NCI-H526 treated with DMSO at 0.1 percent for 48 hours (cell line): ENCODE data around the gene KDM4B.

Experiments used
- DNase-seq: peaks from one replicate; lab custom pipeline; 2025; lab: John Stamatoyannopoulos, UW

Gene KDM4B

DNA sequence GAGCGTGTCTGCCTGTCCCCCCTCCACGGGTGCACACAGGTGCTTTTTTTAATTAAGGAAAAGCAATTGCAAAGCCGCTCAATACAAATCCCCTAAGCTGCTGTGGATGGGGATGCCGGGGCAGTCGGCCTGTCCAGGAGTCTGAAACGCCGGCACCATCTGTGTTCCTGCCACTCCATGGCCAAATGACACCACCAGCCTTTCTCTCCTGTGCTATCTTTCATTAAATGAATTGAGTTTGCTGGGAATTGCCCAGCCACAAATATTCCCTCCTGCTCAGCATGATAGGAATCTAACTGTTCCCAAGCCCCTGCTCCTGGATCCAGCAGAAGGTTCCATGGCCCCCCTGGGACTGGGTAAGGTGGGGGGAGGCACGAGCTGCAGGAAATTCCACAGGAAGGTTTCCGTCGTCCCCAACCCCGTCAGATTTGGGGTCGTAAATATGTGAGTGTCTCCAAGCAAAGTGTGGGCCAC lies 139.2 kb downstream of the KDM4B start:
- no peak for DNase-seq

DNA sequence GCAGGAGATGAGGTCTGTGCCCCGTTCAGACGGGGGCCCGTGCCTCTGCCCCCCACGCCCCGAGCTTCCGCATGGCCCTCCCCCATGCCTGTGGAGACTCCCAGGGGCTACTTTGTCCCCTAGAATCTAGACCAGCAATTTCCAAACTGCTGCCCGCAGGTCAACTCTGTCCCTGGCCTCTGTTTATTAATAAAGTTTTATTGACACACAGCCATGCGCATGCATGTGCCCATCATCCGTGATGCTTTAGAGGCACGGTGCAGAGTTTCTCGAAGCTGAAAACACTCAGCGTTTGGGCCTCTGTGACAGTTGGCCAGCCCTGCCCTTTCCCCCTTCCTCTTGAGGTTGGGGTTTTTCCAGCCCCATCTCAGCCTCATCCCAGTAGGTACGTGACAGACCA lies 140.0 kb downstream of the KDM4B start:
- no peak for DNase-seq

DNA sequence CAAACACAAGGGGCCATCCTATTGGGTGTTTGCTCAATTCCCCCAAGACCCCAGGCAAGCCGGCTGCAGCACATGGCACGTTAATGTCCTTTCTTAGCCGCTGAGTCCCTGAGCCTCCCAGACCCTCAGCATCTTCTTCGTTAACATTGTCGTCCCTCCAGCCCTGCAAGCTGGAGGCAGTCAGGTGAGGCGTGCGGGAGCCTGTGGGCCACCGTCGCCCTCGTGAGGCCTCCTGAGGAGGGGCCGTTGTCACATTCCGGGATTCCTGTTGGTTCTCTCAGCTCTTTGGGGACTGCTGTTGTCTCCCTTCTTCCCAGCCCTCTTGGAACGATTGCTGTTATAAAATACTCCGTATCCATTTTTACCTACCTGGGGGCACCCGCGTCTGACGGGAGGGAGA lies 140.6 kb downstream of the KDM4B start:
- DNase-seq, result no peak

DNA sequence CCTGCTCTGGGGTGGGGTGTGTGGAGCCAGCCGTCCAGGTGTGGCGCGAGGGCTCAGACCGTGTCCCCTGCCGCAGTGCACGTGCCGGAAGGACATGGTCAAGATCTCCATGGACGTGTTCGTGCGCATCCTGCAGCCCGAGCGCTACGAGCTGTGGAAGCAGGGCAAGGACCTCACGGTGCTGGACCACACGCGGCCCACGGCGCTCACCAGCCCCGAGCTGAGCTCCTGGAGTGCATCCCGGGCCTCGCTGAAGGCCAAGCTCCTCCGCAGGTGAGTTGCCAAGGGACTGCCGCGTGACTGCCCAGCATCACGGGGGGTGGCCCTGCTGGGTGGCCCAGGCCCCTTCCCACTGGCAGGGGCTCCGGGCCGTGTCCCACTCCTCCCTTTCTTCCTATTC lies 141.6 kb downstream of the KDM4B start:
- DNase-seq, result no peak

DNA sequence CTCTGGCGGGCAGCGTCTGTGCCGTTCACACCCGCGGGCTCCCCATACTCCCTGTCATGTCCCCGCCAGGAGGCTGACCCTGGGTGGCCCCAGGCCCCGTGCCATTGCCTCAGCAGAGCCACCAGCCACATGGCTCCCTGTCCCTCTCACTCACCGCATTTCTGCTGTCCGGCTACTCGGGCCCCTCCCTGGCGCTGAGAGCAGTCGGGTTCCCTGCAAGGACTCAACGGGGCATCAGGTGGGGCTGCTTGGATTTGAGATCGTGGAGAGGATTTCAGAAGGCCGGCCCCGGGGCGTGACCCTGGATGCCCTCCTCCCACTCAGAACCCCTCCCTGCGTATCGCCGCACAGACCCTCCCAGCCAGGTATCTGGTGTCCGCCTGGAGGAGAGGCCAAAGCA lies 142.1 kb downstream of the KDM4B start:
- no peak for DNase-seq

DNA sequence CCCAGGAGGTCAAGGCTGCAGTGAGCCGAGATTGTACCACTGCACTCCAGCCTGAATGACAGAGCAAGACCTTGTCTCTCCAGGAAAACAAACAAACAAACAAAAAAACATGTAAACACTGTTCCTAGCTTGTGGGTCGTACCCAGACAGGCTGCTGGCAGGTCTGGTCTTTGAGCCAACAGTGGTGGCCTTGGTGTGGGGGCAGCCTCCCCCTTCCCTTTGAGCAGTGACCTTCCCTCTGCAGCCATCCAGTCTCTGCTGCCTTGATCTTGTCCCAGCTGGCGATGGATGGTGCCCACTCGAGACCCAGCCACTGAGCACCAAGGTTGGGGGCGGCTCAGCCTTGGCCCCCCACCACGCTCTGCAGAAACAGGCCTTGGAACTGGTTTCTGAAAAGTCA lies 143.3 kb downstream of the KDM4B start:
- no peak for DNase-seq

DNA sequence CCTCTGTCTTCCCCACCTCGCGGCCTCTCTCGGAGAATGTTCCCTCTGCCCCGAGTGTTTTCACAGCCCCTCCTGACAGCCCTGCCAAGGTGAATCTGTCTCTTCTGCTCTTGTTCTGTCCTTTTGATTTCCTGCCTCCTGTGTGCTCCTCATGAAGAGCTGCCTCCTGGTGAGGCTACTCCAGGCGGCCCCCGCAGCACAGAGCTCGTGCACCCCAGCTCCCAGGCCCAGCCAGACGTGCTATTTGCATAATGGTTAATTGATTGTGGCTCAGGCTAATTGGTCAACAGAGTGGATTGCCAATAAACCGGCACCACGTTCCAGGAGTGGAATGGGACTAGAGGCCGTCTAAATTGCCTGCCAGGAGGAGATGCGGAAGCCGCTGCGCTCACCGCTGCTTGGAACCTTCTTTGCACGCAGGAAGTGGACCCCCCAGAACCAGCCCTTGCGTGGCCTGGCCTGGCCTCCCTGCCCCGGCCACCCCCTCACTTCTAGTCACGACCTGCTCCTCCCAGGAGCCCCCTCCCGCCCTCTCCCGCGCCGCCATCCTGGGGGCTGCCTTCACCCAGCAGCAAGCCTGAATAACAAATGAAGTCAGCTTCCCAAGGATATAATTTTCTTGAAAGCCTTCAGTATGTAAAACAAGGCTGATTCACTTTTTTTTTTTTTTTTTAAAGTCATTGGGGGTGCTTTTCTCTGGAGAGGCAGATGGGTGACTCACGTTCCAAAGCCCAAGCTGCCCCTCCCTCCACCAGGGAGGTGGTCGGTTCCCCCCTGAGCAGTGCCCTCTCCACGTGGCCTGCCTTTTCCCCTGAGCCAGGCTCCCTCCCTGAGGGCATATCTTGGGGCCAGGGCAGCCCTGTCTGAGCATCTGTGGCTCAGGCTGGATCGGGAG lies 144.0 kb downstream of the KDM4B start:
- DNase-seq, result no peak

DNA sequence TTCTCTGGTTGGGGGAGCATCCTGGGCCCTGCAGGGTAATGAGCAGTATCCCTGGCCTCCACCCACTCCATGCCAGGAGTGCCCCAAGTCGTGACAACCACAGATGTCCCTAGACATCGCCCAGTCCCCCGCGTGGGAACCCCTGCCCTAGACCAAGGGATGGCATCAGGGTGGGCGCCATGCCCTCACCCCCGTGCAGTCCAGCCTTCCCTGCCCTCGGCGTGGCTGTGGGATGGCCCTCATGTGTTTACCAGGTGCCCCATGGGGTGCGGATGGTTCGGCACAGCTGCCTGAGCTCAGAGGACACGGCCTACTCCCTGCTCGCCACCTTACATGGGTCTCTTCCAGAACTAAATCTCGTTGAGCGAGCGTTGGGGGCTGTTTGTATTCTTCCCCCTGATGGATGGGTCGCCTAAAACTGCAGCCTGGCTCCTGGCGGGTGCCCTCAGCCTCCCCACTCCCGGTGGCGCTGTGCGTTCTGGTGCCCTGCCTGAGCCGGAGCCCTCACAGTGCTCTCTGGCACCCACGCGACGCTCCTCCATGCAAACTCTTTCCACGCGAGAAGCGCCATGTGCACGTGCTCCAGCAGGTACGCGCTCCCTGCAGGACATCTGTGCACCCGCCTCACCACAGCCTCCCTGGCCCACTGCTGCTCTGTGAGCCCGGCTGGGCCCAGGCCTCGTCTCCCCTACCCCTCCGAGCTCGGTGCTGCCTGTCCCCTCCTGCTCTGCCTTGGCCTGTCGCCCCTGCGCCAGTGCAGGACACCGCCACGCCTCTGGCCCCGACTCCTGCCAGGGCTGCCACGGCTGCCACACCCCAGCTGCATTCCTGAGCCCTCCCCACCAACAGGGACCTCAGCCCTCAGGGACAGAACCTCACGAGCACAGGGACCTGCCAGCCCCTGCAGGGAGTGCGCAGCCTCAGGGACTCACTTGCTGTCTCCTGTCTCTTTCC lies 145.0 kb downstream of the KDM4B start:
- no peak for DNase-seq

DNA sequence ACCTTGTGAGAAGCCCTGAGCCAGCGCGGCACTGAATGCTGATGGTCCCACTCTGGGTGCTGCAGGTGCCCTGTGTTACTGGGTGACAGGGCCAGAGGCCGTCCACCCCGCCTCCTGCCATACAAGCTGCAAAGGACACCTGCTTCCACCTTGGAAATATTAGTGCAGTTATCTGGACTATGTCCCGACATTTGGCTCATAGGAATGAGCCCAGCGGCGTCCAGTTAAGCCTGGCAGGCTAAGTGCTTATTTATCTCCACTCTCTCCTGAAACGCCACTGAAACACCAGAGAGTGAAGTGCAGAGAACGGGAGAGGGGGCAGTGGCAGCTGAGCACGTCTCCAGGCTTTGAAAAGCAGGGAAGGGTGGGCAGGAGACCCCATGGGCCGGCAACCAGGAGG lies 145.8 kb downstream of the KDM4B start:
- DNase-seq, result no peak

DNA sequence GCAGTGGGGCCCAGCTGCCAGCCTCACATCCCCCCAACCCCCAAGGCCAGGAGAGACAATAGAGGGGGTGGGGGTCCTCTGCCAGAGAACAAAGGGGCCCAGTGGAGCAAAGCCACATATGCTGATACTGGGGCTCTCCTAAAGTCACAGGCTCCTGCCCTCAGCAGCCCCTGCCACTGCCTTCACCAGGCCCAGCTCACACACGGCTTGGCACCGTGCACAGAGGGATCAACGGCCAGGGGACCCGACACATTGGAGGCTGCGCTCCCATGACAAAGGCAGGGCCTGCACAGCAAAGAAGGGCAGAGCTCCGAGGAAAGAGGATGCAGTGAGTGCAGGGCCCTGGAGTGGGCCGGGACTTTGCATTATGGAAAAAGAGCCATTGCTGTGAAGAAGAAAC lies 146.4 kb downstream of the KDM4B start:
- DNase-seq, result no peak

DNA sequence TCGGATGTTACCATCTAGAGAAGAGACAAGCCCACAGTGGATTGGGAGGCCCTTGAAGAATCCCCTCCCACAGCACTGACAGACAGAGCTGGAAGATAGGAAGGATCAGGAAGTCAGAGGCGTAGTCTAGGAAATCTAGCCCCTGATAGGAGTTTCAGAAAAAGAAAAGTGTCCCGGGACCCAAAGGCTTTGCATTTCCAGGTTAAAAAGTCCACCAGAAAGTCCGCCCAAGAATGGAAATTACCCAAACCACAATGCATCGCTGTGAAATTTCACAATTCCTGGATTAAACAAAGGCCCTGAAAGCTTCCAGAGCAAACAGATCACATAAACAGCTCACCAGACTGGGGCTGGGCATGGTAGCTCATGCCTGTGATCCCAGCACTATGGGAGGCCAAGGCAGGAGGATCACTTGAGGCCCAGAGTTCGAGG lies 146.9 kb downstream of the KDM4B start:
- DNase-seq, result no peak

DNA sequence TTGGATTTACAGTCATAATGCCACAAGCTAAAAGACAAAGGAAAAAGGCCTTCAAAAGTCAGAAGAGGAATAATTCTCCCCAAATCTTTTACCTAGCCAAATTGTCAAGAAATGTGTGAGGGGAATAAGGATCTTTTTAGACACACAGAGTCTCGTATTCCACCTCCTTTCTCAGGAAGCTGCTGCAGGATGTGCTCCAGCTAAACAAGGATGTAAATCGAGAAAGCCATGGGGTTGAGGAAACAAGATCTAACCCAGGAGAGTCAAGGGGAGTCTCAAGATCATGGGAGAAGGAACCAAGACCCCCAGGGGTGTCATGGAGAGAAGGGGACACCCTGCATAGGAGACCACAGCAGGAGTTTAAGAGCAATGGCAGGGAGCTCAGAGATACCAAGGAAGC lies 147.4 kb downstream of the KDM4B start:
- DNase-seq, result no peak

DNA sequence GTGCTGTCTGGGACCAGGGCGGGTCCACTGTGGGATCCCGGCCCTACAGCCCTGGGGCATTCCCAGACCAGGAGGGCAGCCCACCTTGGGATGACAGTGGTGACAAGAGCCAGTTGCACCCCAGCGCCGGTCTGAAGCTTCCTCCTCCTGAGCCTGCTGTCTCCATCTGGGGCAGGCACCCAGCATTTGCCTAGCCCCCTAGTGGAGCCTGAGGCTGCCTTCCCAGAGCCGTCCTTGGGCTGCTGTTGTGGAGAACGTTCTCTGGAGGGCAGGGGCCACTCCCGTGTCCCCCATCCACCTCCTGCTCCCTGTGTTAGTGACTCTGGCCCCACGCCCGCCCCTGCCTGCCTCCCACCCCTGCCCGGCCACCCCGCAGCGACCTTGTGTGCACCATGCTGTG lies 148.5 kb downstream of the KDM4B start:
- no peak for DNase-seq

DNA sequence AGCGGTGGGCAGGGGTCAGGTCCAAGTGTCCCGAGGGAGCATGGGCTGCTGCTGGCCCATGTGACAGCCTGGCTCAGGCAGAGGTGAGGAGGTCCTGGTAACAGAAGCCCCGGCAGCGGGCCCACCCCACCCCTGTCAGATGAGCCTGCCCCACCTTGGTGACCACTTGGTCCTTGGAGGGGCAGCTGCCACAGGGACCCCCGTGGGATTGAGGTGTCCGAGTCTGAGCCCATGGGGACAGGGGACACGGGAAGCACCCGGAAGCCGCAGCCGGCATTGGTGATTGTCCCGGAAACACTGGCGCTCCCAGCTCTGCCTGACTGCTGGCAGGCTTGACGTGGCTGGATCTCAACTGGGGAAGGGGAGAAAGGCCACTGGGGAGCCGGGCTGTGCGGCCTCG lies 149.1 kb downstream of the KDM4B start:
- no peak for DNase-seq

DNA sequence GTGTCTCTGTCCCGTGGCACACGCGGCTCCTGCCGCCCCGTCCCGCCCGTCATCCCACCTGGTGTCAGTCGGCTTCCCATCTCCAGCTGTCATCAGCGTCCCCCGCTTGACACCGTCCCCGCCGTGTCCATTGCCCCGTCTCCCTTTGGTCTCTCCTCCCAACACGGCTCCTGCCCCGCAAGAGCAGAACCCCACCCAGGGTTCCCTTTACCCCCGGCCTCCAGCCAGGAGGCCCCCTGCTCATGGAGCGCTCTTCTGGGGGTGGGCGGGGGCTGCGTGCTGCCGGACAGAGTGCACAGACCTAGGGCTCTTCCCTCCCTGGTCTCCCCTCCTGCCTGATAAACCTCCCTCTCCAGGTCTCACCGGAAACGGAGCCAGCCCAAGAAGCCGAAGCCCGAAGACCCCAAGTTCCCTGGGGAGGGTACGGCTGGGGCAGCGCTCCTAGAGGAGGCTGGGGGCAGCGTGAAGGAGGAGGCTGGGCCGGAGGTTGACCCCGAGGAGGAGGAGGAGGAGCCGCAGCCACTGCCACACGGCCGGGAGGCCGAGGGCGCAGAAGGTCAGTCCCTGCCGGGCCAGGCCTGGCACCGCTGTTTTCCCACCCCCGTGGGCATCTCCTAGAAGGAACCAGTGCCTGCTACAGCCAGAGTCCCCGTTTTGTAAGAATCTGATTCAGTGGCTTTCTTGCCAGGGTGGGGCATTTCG lies 150.5 kb downstream of the KDM4B start:
- no peak for DNase-seq

DNA sequence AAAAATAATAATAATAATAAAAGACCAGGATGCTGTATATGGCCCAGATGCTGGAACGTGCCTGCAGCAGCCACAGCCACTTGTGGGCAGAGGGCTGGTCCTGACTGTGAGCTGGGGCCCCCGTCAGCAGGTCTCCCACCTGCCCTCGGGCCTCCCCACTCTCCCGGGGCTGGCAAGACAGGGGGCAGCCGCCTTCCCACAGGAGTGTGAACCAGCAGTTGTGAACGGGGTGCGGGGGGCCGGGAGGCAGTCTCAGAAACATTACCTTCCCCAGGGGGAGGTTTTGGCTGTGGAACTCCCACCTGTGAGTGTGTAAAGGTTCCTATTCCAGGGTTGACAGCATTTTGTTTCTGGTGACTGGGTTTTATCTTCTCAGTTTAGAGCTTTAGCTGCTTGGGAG lies 151.4 kb downstream of the KDM4B start:
- DNase-seq, result no peak

DNA sequence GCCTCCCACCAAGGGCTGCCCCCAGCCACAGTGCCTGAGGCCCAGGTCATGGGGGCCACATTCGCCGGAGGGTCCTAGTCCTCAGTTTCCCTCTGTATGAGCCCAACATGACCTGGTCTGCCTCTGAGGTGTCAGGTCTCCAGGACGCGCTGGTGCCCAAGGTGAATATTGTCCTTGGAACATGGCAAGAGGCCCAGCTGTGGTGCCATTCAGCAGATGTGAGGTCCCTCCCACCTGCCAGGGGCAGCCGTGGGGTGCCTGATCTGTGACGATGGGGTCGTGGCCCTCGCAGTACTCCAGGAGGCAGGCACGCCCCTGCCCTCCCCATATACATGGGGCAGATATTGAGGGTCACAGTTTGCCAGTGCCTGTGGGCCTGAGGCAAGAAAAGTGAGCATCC lies 151.9 kb downstream of the KDM4B start:
- no peak for DNase-seq

DNA sequence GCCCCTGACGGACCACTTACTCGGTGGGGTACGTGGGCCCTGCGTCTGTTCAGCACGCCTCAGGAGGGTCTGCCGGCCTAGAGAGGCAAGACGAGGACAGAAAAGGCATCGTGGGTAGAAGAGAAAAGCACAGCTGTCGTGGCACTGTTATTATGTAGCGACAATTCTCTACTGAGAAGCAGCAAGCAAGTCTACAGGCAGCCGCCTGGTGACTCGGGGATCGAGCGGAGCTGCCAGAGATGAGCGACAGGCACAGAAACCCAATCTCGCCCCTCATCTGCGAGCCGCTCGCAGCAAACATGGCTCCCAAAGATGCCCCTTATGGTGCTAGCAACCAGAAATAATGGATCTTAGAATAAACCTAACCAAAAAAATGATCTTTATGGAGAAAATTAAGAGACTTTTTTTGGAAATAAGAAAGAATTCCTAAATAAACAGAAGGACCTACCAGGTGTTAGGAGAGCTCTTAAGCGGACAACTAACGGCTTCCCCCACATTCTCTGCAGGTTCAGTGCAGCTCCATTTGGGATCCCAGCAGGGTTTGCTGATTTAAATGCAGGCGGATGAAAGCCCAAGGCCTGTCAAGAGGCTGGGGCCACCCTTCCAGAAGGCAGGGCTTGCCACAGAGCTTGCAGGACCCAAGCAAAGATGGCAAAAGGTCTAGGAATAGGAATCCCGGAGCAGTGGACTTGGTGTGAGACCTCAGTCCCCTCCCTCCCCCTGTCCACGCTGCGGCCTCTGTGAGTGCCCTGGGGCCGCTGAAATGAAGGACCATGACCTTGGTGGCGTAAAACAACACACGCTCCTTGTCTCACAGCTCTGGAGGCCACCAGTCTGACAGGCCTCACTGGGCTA lies 152.6 kb downstream of the KDM4B start:
- no peak for DNase-seq

DNA sequence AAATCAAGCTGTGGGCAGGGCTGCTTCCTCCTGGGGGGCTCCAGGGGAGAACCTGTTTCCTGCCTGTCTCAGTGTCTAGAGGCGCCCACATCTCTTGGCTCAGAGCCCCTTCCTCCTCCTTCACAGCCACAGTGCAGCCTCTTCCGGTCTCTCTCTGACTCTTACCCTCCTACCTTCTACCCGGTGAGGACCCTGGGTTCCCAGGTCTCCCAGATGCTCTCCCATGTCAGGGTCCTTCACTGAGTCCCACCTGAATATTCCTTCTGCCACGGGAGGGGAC lies 153.1 kb downstream of the KDM4B start:
- no peak for DNase-seq

DNA sequence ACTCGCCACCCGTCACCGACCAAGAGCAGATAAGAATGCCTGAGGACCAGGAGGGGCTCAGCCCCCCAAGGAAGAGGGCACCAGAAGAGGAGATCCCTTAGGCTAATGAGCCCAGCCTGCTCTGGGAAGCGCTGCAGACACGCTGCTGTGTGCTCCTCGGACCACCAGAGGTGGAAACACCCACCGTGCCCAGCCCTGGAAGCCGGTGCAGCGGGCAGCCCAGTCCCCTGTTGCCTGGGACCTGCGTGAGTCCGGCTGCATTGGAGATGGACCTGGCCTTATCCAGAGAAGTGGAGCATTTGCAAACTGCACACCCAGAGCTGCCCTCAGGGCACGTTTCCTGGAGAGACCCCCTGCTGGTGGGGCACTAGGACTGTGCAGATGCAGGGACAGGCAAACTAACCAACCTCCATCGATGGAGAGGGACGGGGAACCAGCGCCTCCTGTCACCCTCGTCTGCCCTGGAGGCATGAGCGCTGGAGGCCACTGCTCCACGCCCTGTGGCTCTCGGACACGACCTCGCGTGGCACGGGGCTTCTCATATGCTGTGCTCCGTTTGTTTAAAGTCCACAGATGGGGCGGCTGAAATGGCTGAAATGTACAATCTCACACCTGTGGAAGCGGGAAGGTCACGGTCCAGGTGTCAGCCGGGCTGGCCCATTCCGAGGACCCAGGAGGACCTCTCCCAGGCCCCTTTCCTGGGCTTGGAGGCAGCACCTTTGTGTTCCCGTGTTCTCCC lies 153.9 kb downstream of the KDM4B start:
- no peak for DNase-seq

DNA sequence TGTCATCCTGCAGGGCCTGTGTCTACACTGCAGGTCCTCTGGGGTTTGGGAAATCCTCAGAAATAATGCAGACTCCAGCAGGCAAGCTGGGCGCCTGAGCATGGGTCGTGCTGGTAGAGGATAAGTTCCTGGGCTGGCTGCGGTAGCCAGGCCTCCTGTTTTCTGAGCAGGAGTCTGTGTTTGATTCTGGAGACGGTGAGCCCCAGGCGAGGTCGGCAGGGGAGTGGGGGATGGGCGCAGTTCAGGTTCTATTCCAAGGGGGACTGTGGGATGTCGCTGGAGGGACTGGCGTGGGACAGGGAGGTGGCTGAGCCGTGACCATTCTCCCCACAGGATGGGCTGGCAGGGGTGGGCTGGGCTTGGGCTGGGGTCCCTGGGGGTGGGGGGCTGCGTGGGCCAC lies 154.7 kb downstream of the KDM4B start:
- no peak for DNase-seq
